ENCODE data around the gene TENM4. TPM values are rescaled to one million over a fixed set of nuclear protein-coding genes. Genes with fewer than 3 reads are reported as not detected.

TENM4 gene
- polyA plus RNA-seq, 1 of the 3 experiments (the other 2 are of a cell fraction) = 16.7 TPM

DNA sequence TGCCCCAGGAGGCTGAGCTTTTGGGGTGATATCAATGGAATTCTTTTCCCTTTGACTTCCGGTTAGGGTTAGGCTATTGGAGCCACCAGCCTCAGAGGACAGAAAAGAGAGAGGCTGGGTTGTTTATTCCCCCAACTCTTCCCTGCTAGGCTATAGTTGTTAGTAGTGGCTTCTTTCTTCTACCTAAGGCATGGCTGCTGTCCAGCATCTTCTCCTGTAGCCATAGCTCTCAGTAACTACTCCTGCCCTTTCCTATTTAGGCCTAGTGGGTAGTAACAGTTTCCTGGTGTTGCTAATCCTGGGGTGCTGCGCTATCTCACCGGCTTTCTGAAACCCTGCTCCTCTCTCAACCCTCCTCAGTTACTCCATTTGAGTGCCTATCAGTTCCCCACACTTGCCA lies 184.9 kb downstream of the TENM4 start:
- Histone ChIP-seq H3K9ac (no peak overlapping the region), H3K27me3 (ENCODE audit: insufficient read depth) (no peaks in the 10 kb centered on the region), H3K4me2 (no peak overlapping the region), H3K79me2 (ENCODE audit: insufficient read depth) (no peaks in the 10 kb centered on the region), H3K36me3 (replicated peaks in 1 of 2; ENCODE audit: control insufficient read depth in 1 of 2, insufficient read depth in 2 of 2, low read length in 1 of 2) (no peaks in the 10 kb centered on the region), H3F3A (replicated peaks; ENCODE audit: insufficient read depth) (peaks cover 3% of the 10 kb centered on the region), H3K9me3 (no peaks in the 10 kb centered on the region), H3K9me2 (no peaks in the 10 kb centered on the region), H4K20me1 (ENCODE audit: insufficient read depth) (no peaks in the 10 kb centered on the region), H3K27ac (ENCODE audit: low read depth in 2 of 2, low read length in 1 of 2) (no peak overlapping the region), H3K4me3 (ENCODE audit: low read depth in 2 of 2, low read length in 1 of 2) (no peak overlapping the region), H3K4me1 (ENCODE audit: control insufficient read depth in 1 of 2, insufficient read depth in 2 of 2, low read depth in 1 of 2, low read length in 1 of 2) (no peaks in the 10 kb centered on the region), H2AFZ (ENCODE audit: low read depth) (no peak overlapping the region)
- CTCF ChIA-PET = interaction anchor here (0.6 to 1.6 kb wide), 2 partner anchors 13 to 192 kb away, joined by 3 read pairs; no protein-coding TSS in a partner anchor
- no peak for DNase-seq
- WGBS (ENCODE audit: low lambda C conversion rate) = 95% methylated on average over 3 of the region's 3 CpGs
- POLR2A ChIA-PET = no interaction called here
- TF ChIP-seq, protein P1, sequence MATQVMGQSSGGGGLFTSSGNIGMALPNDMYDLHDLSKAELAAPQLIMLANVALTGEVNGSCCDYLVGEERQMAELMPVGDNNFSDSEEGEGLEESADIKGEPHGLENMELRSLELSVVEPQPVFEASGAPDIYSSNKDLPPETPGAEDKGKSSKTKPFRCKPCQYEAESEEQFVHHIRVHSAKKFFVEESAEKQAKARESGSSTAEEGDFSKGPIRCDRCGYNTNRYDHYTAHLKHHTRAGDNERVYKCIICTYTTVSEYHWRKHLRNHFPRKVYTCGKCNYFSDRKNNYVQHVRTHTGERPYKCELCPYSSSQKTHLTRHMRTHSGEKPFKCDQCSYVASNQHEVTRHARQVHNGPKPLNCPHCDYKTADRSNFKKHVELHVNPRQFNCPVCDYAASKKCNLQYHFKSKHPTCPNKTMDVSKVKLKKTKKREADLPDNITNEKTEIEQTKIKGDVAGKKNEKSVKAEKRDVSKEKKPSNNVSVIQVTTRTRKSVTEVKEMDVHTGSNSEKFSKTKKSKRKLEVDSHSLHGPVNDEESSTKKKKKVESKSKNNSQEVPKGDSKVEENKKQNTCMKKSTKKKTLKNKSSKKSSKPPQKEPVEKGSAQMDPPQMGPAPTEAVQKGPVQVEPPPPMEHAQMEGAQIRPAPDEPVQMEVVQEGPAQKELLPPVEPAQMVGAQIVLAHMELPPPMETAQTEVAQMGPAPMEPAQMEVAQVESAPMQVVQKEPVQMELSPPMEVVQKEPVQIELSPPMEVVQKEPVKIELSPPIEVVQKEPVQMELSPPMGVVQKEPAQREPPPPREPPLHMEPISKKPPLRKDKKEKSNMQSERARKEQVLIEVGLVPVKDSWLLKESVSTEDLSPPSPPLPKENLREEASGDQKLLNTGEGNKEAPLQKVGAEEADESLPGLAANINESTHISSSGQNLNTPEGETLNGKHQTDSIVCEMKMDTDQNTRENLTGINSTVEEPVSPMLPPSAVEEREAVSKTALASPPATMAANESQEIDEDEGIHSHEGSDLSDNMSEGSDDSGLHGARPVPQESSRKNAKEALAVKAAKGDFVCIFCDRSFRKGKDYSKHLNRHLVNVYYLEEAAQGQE (IDR thresholded peaks at IDR 0.05; ENCODE audit: low read depth, low read length) = peak; percentile 81
- TF ChIP-seq FOXJ3 (CRISPR knock-in tag; IDR thresholded peaks at IDR 0.05) = no peak

DNA sequence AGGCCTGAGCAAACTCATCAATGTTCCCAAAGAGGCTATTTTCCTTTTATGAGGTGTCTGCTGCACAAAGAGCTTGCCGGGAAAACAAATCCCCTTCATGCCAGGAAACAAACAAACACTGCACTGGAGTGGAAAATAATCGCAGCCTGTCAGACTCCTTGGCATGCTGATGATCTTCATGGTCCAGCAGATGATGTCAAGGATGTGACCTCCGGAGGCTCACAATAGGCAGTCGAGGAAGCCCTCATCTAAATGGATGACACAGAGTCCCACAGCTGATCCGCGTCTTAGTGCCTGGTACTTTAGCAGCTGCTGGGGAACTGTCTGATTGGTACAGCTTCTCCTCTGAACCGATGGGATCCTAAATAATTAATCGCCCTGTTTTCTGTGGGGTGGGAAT lies 187.6 kb downstream of the TENM4 start:
- H3K27ac ChIP-seq (ENCODE audit: low read depth in 2 of 2, low read length in 1 of 2) = no peak overlapping the region
- H3K4me3 ChIP-seq (ENCODE audit: low read depth in 2 of 2, low read length in 1 of 2) = no peak overlapping the region
- H3K27me3 ChIP-seq (ENCODE audit: insufficient read depth) = no peaks in the 10 kb centered on the region
- H4K20me1 ChIP-seq (ENCODE audit: insufficient read depth) = no peaks in the 10 kb centered on the region
- no peaks in the 10 kb centered on the region for H3K36me3 ChIP-seq (replicated peaks in 1 of 2; ENCODE audit: control insufficient read depth in 1 of 2, insufficient read depth in 2 of 2, low read length in 1 of 2)
- H3K79me2 ChIP-seq (ENCODE audit: insufficient read depth) = no peaks in the 10 kb centered on the region
- no peak for DNase-seq
- no peak overlapping the region for H2AFZ ChIP-seq (ENCODE audit: low read depth)
- ChIA-PET POLR2A (no interaction called here), CTCF (interaction anchor here (1.6 kb wide), 1 partner anchor 22 kb away, joined by 3 read pairs; no protein-coding TSS in a partner anchor)
- H3F3A ChIP-seq (replicated peaks; ENCODE audit: insufficient read depth) = peaks cover 3% of the 10 kb centered on the region
- no peak overlapping the region for H3K4me2 ChIP-seq
- no peaks in the 10 kb centered on the region for H3K9me3 ChIP-seq
- no peak for TF ChIP-seq FOXM1 (IDR thresholded peaks at IDR 0.05; ENCODE audit: low read depth)
- H3K9me2 ChIP-seq = no peaks in the 10 kb centered on the region
- WGBS (ENCODE audit: low lambda C conversion rate) = 81% methylated on average over 8 of the region's 8 CpGs
- H3K9ac ChIP-seq = no peak overlapping the region
- peaks cover 0 to 4% of the 10 kb centered on the region in 2 experiments; a peak in 1 of 4 replicates for H3K4me1 ChIP-seq (ENCODE audit: control insufficient read depth in 1 of 2, insufficient read depth in 2 of 2, low read depth in 1 of 2, low read length in 1 of 2)

DNA sequence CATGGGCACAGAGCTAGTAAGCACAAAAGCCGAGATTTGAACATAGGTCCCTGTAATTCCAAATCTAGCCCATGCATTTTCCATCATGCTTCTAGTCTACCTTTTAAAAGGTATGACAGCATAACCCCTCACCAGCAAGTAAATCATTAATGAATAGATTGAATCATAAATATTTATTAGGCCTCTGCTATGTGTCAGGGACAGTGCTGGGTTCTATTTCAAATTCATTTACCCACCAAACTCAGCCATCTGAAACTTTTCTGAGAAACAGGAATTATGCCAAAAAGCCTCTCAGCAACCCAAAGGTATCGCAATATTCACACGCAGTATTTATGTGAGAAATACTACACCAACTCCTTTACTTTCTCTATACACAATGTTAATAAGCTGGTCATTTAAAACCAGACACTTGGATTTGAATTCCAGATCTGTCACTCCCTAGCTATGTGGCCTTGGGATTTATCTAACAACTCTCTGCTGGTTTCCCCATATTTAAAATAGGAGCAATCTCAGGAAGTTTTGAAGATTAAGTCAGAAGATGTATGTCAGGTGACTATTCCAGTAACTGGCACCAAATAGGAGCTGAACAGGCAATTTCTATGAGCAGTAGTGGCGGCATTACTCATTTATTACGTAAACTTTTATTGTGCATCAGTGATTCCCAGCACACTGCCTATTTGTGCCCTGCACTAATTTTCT lies 191.4 kb downstream of the TENM4 start:
- no peaks in the 10 kb centered on the region for H3K27me3 ChIP-seq (ENCODE audit: insufficient read depth)
- H2AFZ ChIP-seq (ENCODE audit: low read depth) = no peak overlapping the region
- TF ChIP-seq FOSL2 (IDR thresholded peaks at IDR 0.05; ENCODE audit: borderline replicate concordance, low read depth) (no peak), GABPA (IDR thresholded peaks at IDR 0.05; ENCODE audit: low read depth) (no peak), SIN3A (IDR thresholded peaks at IDR 0.05; ENCODE audit: borderline replicate concordance, low read depth, low read length) (no peak), FOXM1 (IDR thresholded peaks at IDR 0.05; ENCODE audit: low read depth) (no peak), EP300 (IDR thresholded peaks at IDR 0.05; ENCODE audit: borderline replicate concordance in 1 of 2, low read depth in 1 of 2, low read length in 1 of 2) (no peak), MXI1 (IDR thresholded peaks at IDR 0.05; ENCODE audit: low read depth, low read length) (no peak), EZH2phosphoT487 (IDR thresholded peaks at IDR 0.05; ENCODE audit: borderline replicate concordance, low read depth) (no peak), NRF1 (IDR thresholded peaks at IDR 0.05; ENCODE audit: low read depth, low read length) (no peak), CHD2 (IDR thresholded peaks at IDR 0.05; ENCODE audit: low read length, partially characterized antibody) (no peak), RAD21 (IDR thresholded peaks at IDR 0.05; ENCODE audit: low read length) (no peak), JUND (IDR thresholded peaks at IDR 0.05) (no peak)
- TF ChIP-seq, protein P1 (IDR thresholded peaks at IDR 0.05; ENCODE audit: low read depth, low read length) = no peak
- no peak overlapping the region for H3K9ac ChIP-seq
- H3K4me1 ChIP-seq (ENCODE audit: control insufficient read depth in 1 of 2, insufficient read depth in 2 of 2, low read depth in 1 of 2, low read length in 1 of 2) = peaks cover 0 to 12% of the 10 kb centered on the region in 2 experiments; a peak in 2 of 4 replicates
- no peak overlapping the region for H3K4me3 ChIP-seq (ENCODE audit: low read depth in 2 of 2, low read length in 1 of 2)
- no peaks in the 10 kb centered on the region for H3K9me3 ChIP-seq
- no peaks in the 10 kb centered on the region for H3K79me2 ChIP-seq (ENCODE audit: insufficient read depth)
- no peaks in the 10 kb centered on the region for H4K20me1 ChIP-seq (ENCODE audit: insufficient read depth)
- H3F3A ChIP-seq (replicated peaks; ENCODE audit: insufficient read depth) = peaks cover 7% of the 10 kb centered on the region
- H3K27ac ChIP-seq (ENCODE audit: low read depth in 2 of 2, low read length in 1 of 2) = no peak overlapping the region
- POLR2A ChIA-PET = no interaction called here
- no peaks in the 10 kb centered on the region for H3K36me3 ChIP-seq (replicated peaks in 1 of 2; ENCODE audit: control insufficient read depth in 1 of 2, insufficient read depth in 2 of 2, low read length in 1 of 2)
- DNase-seq = no peak
- H3K4me2 ChIP-seq = no peak overlapping the region
- no peaks in the 10 kb centered on the region for H3K9me2 ChIP-seq
- CTCF ChIA-PET = interaction anchor here (0.9 kb wide), 1 partner anchor 14 kb away, joined by 3 read pairs; no protein-coding TSS in a partner anchor
- WGBS (ENCODE audit: low lambda C conversion rate) = 86% methylated on average over 5 of the region's 5 CpGs

Data from SK-N-SH (cell line).